GM10847 (cell line): ENCODE results near the gene INHBA.

Source experiments
- POLR2A ChIP-seq: IDR thresholded peaks from 2 replicates; pipeline ENCODE4 v1.6.1; 2011; ENCODE audit not compliant: insufficient read length; ENCODE audit errors: extremely low read depth

The INHBA gene

GRCh38 chr7:41698114-41698513 lies 4.8 kb downstream of the INHBA start:
- no peak for TF ChIP-seq POLR2A

- no peak for TF ChIP-seq POLR2A
Observed at GRCh38 chr7:41696323-41696916, 6.5 kb downstream of the INHBA start.

GRCh38 chr7:41695661-41696322 lies 7.1 kb downstream of the INHBA start:
- no peak for TF ChIP-seq POLR2A

DNA sequence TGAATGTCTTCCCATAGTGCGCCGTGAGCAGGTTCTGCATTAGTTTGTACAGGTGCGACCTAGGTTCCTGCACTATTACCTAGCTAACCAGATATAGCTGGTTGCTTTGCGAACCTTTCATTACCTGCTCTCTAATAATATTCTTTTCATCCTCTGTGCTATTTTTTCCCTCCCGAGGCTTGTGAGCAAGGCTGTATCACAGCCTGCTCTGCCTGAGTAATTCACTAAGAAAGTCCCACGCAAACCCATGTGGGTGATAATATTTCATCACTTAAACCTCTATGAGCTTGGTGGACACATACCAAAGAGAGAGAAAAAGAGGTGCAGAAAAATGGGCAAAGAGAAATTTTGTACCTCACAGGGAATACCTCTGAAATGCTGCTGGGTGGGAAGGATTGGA lies 8.4 kb downstream of the INHBA start:
- TF ChIP-seq POLR2A = no peak

GRCh38 chr7:41693150-41693997 lies 9.5 kb downstream of the INHBA start:
- TF ChIP-seq POLR2A = no peak

DNA sequence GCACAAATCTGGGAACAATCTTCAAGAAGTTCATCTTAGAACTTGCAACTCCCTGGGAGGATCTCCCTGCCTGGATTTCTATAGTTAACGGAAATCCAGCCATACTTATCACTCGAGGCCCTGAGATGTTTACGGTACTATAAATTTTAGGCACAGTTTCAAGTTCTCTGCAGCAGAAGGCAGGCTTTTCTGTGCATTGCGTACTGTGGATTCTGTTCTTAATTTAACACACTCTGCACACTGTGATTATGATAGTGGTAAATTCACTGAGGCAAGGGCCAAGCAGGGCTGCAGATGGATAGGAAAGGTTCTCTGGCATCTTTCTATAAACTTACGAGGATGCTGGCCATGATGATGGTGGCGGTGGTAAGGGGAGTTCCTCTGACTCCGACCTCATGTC lies 10.6 kb downstream of the INHBA start:
- TF ChIP-seq POLR2A = no peak

- TF ChIP-seq POLR2A = no peak
Observed at GRCh38 chr7:41691286-41692190, 11.4 kb downstream of the INHBA start.

GRCh38 chr7:41689815-41690214 lies 13.1 kb downstream of the INHBA start:
- no peak for TF ChIP-seq POLR2A

DNA sequence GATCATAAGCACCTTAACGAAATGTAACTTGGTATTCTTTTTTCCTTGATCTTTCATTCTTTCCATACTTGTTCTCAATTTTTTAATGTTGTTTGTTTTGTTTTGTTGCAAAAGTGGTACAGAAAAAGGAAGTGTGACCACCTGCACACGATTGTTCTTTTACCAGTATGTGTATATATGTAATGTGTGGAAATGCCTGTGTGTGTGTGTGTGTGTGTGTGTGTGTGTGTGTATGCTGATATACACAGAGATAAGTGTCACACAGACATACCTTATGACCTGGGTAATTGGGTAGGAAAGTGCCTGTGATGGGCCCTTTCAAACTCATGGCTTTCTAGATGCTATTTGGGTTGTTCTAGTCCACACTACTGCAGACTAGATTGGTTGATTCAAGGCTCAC lies 14.0 kb downstream of the INHBA start:
- no peak for TF ChIP-seq POLR2A

- TF ChIP-seq POLR2A = no peak
Observed at GRCh38 chr7:41688012-41688625, 14.8 kb downstream of the INHBA start.

DNA sequence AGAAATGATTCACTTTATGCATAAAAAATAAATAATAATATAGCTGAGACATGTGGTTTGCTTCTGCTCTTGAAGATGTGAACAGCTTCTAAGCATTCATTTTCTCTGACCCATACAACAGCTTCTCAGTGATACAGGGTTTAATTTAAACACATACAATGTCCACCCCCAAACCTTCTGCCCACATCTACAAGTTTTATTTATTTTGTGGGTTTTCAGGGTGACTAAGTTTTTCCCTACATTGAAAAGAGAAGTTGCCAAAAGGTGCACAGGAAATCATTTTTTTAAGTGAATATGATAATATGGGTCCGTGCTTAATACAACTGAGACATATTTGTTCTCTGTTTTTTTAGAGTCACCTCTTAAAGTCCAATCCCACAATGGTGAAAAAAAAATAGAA lies 17.2 kb downstream of the INHBA start:
- TF ChIP-seq POLR2A = no peak

GRCh38 chr7:41682422-41682821 lies 20.5 kb downstream of the INHBA start:
- no peak for TF ChIP-seq POLR2A

GRCh38 chr7:41679566-41679965 lies 23.3 kb downstream of the INHBA start:
- no peak for TF ChIP-seq POLR2A

- TF ChIP-seq POLR2A = no peak
Observed at GRCh38 chr7:41674505-41675023, 28.3 kb downstream of the INHBA start.
